ENCODE data around the gene SLC10A7.

Gene SLC10A7, protein sequence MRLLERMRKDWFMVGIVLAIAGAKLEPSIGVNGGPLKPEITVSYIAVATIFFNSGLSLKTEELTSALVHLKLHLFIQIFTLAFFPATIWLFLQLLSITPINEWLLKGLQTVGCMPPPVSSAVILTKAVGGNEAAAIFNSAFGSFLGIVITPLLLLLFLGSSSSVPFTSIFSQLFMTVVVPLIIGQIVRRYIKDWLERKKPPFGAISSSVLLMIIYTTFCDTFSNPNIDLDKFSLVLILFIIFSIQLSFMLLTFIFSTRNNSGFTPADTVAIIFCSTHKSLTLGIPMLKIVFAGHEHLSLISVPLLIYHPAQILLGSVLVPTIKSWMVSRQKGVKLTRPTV

GRCh38 chr4:146521541-146522097 lies at the start of gene SLC10A7:
SLC10A7 (minus strand) TSS chr4:146521940; CDS start chr4:146521717, 223 bp downstream.
- peak; percentile 89 for DNase-seq (ENCODE audit: low spot score)

DNA sequence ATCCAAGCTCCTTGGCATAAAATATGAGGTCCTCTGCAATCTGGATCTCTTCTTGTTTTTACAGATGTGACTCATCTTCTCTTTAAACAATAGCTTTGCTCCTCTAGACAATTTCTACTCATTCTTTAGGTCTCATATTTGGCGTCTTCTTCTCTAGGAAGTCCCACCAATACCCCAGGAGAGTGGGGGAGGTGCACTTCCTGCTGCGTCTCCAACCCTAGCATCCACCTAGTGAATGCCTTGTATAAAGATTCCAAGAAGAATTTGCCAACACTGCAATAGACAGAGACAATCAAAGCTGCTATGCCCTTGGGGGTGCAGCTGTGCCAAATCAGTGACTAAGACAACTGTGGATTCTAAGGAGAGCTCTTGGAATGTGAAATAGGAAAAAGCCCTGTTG lies 45.7 kb upstream of the SLC10A7 start:
- no peak for DNase-seq (ENCODE audit: low spot score)

- no peak for DNase-seq (ENCODE audit: low spot score)
Observed at GRCh38 chr4:146564492-146564891, 42.8 kb upstream of the SLC10A7 start.

GRCh38 chr4:146550161-146550560 lies 28.4 kb upstream of the SLC10A7 start:
- no peak for DNase-seq (ENCODE audit: low spot score)

DNA sequence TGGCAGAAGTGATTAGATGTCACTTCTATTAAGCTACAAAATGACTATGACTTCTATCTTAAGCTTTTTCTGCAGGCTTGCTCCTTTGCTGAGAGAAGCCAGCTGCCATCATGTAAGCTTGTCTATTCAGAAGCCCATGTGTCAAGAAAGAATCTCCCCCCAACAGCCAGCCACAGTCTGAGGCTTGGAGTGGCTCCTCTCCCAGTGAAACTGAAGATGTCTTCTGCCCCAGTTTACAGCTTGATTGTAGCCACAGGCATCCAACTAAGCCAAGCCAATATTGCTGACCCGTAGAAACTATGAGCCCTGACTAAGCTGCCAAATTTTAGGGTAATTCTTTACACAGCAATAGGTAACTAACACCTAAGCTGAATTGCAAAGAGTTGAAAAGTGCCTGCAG lies 26.7 kb upstream of the SLC10A7 start:
- no peak for DNase-seq (ENCODE audit: low spot score)

GRCh38 chr4:146545102-146545501 lies 23.4 kb upstream of the SLC10A7 start:
- DNase-seq (ENCODE audit: low spot score), result no peak

GRCh38 chr4:146534178-146534577 lies 12.4 kb upstream of the SLC10A7 start:
- no peak for DNase-seq (ENCODE audit: low spot score)

DNA sequence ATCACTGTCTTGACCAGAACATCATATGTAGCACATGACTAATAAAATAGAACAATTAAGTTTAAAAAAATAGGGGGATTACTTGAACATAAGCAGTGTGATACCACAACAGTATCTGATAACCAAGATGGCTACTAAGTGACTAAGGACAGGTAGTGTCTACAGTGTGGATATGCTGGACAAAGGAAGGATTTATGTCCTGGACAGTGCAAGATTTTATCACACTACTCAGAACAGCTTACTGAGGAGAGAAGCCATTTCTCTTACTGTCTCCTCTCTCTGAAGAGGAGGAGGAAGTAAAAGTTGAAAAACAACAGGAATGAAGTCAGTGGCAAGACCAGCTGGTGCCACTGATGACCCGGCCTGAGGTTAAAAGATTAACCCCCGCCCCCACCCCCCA lies 4.0 kb upstream of the SLC10A7 start:
- no peak for DNase-seq (ENCODE audit: low spot score)

DNA sequence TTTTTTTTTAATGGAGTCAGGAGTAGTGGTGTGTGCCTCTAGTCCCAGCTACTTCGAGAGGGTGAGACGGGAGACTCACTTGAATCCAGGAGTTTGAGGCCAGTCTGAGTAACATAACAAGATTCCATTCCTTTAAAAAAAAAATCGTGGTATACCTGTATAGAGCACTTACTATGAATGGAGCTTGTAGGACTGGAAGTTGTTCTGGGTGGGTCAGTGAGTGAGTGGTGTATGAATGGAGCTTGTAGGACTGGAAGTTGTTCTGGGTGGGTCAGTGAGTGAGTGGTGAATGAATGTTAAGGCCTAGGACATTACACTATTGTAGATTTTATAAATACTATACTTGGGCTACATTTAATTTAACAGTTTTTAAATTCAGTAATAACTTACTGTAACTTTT lies 2.9 kb upstream of the SLC10A7 start:
- no peak for DNase-seq (ENCODE audit: low spot score)

DNA sequence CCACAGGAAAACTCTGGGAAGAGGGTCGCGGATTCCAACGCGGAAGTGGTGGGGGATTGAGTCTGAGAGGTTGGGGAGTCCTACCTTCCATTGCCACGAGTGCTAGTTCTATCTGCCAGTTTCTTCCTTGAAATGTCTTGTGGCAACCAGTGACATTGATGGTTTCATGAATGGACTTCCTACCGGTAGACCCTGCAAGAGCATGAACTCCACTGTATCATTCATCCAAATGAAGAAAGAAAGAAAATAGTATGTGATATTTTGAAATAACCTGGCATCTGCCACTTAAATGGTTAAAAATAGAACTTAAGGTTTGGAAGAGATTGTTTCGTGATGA lies 1.1 kb upstream of the SLC10A7 start:
- no peak for DNase-seq (ENCODE audit: low spot score)

DNA sequence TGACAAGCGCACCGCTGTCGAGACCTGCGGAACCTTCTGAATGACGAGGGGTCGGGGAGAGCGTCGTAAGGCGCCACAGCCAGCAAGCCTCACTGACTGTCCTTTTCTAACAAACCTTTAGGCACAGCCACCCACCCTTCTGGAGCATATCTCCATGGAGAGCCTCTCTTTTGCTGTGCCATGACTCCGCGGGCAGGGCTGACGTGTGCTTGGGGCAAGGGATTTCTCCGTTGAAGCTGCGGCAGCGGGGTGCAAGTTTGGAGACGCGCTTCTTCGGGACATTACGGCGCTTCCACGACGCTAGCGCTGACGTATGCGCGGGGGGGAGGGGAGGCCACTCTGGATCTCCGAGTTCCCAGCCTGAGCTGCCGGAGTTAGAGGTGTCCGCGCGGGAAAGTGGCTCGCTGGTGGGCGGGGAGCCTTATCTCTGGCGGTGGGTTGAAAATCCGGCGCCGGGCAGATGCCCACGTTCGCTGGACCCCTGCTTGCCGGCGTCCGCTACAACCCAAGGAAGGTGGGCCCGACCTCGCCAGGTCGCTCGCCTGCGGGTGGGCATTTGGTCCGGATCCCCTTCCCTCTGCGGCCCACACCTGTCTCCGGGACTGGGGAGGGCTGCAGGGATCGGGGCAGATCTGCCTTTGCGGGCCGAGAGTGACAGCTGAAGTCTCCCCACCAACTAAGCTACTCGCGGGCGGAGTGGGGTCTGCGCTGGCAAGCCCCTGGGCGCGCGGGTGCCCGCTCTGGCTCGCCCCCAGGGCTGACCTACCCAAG lies 543 bp upstream of the SLC10A7 start:
- DNase-seq (ENCODE audit: low spot score), result peak; percentile 90

DNA sequence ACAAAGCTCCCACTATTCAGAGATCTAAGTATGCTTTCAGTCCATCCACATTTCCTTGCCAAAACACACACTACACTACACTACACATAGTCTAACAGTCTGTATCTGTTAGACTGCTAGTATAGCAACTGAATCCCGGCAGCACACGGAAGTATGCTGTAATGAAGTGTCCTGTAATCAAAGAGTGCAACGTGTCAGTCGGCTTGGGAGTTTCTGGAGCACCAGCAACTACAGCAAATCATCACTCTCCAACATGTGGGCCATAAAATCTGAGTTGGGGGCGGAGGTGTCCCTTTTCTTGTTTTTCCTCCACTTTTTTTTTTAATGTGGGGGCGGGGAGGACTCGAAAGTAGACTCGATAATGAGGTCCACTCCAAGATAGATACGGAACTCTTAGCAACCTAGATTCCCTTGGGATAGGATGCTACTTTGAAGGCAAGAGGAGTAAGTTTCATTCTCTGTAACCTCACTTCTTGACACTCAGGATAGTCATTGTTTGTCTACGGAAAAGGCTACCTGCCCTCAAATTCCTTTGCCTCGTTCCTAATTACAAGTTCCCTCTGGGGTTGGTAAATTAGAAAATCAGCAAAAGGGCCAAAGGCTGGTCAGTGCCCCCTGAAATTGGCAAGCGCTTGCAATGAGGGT lies 722 bp downstream of the SLC10A7 start:
- DNase-seq (ENCODE audit: low spot score), result no peak

- no peak for DNase-seq (ENCODE audit: low spot score)
Observed at GRCh38 chr4:146514651-146515357, 6.9 kb downstream of the SLC10A7 start.

GRCh38 chr4:146513548-146513947 lies 8.2 kb downstream of the SLC10A7 start:
- no peak for DNase-seq (ENCODE audit: low spot score)

- no peak for DNase-seq (ENCODE audit: low spot score)
Observed at GRCh38 chr4:146511381-146511780, 10.4 kb downstream of the SLC10A7 start.

GRCh38 chr4:146510942-146511341 lies 10.8 kb downstream of the SLC10A7 start:
- no peak for DNase-seq (ENCODE audit: low spot score)

DNA sequence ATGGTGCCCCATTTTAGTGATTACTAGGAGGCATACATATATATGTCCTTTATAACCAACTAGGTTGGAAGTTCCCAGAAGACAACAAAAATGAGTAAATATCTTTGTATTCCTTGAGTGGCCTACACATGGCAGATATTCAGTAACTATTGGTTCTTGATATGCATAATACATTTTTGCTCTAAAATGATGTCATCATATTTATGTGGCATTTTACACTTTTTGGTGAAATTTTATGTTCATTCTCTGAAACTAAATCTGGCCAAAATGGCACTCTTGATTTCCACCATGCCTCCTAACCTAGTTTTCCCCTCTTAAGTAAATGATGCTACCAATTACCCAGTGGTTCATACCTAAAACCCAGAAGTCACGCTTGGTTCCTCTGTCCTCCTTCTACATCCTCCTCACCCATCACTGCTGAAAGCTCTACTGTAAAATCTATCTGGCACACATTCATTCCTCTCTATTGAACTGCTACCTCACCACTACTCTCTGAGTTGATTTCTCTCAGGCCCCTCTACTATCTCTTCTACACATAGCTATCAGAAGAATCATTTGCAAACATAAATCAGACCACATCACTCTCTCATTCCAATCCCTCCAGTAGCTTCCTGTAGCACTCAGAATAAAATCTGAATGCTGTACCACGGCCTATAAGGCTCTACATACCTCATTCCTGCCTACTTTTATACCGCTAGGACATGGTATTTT lies 13.4 kb downstream of the SLC10A7 start:
- DNase-seq (ENCODE audit: low spot score), result no peak

- no peak for DNase-seq (ENCODE audit: low spot score)
Observed at GRCh38 chr4:146507632-146508031, 14.1 kb downstream of the SLC10A7 start.

DNA sequence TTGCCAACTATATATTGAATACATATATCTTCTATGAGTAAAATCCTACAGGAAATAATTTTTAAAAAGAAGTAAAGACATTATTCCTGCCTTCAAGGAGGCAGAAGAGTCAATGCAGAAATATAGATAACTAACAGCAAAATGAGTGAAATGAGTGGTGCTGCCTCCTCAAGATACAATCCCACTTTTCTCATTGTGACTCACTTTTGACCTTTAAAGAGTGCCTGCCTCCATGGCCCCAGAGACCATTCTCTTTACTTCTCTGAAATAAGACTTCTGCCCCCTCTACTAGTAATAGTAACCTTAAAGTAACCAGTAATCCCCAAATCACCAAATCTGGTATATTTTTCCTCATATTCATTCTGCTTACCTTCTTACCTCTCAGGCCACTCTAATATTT lies 15.5 kb downstream of the SLC10A7 start:
- DNase-seq (ENCODE audit: low spot score), result no peak

GRCh38 chr4:146500216-146500615 lies 21.5 kb downstream of the SLC10A7 start:
- no peak for DNase-seq (ENCODE audit: low spot score)

GRCh38 chr4:146498291-146498690 lies 23.4 kb downstream of the SLC10A7 start:
- no peak for DNase-seq (ENCODE audit: low spot score)

- no peak for DNase-seq (ENCODE audit: low spot score)
Observed at GRCh38 chr4:146495269-146495668, 26.5 kb downstream of the SLC10A7 start.
